Medulla oblongata (tissue), 1 donor: ENCODE data around the gene NDUFB10.
"Not testable (repeated sequence)": the region's sequence is repeated elsewhere in the genome, so short reads cannot be mapped to it uniquely, and the experiment has no call there.

Source experiments
- DNase-seq: peaks from one replicate; pipeline ENCODE4 v3.0.0-alpha.2; 2015; ENCODE audit errors: extremely low spot score

NDUFB10 gene

DNA sequence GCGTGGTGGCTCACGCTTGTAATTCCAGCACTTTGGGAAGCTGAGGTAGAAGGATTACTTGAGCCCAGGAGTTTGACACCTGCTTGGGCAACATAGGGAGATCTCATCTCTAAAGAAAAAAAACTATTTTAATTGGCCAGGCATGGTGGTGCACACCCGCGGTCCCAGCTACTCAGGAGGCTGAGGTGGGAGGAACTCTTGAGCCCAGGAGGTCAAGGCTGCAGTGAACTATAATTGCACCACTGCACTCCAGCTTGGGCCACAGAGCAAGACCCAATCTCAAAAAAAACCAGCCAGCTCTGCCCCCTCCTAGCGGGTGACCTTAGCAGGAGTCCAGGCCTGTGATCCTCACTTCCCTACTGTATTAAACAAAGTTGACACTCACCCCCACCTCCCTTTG is 35.2 kb upstream of the NDUFB10 start:
- no peak for DNase-seq

DNA sequence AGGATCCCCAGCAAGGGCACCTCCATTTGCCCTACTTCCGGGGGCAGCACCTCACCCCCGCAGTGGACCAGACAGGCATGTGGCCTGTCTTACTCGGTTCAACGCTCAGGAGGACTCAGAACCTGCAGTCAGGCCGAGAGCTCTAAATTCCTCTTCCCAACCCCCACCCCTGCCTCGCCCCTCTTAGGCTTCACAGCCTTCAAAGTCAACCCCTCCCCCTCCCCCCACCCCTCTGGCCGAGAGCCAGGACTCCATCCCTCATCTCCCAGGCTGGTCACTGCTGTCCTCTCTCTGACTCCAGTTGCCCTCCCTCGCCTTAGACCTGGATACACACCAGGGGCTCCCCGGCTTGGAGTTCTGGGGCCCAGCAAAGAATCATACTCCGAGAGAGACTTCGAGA is 33.1 kb upstream of the NDUFB10 start:
- no peak for DNase-seq

DNA sequence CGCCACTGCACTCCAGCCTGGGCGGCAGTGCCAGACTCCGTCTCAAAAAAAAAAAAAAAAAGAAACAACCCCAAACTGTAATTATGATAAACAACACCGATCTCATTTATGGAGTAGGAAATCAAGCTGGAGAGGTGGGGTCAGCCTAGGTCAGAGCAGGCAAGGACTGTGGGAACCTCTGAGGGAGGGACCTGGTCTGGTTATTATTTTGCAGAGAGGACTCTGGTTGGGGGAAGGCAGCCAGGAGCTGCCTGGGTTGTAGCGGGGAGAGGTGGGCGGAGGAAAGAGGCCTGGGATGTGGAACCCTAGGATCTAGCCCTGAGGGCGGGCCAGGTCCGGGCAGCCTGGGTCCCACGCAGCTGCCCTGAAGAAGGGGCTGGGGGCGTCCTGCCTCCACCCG is 30.2 kb upstream of the NDUFB10 start:
- no peak for DNase-seq

DNA sequence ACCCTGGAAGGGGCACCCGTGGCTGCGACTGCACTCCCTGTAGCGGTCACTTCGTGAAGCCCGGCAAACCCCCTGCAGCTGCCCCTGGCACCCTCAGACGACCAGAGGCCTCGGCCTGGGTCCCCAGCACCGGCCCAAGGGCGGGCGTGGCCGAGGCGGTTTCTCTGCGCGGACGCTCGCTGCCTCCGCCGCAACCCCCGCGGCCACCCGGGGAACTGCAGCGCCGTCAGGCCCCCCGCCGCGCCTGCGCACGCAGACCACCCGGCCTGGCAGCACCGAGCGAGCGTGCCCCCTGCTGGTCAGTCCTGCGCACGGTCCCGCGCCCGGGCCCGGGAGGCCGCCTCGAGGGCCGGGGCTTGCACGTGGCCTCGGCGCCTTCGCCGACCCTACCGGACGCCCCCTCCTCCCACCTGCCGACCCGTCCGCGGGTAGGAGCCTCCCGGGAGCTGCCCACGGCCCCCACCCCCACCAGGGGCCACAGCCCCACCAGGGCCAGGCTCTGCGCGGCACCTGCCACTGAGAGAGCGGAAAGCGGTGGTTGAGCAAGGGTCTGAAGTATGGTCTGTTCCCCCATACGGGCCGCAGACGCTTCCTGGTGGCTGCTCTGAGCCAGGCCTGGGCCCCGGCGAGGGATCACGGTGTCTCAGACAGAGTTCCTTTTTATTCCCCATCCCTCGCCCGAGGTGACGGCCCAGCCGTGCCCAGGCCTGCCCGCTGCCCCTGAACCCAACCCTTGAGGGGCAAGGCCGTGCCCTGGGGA is 29.6 kb upstream of the NDUFB10 start:
- peak; percentile 86 for DNase-seq

DNA sequence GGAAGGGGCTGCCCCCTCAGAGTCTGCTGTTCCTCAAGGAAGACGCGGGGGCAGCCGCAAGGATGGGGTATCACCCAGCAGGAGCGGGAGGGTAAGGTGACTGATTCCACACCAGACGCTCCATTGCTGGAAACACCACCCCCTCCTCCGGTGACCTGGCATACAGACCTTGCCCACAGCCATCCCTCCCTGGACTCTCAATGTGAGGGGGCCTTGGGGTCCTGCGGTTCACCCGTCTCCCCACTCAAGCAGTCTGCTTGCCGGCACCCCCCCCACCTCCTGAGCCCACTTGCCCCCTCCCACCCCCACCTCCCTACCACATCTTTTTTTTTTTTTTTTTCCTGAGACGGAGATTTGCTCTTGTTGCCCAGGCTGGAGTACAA is 29.0 kb upstream of the NDUFB10 start:
- no peak for DNase-seq

DNA sequence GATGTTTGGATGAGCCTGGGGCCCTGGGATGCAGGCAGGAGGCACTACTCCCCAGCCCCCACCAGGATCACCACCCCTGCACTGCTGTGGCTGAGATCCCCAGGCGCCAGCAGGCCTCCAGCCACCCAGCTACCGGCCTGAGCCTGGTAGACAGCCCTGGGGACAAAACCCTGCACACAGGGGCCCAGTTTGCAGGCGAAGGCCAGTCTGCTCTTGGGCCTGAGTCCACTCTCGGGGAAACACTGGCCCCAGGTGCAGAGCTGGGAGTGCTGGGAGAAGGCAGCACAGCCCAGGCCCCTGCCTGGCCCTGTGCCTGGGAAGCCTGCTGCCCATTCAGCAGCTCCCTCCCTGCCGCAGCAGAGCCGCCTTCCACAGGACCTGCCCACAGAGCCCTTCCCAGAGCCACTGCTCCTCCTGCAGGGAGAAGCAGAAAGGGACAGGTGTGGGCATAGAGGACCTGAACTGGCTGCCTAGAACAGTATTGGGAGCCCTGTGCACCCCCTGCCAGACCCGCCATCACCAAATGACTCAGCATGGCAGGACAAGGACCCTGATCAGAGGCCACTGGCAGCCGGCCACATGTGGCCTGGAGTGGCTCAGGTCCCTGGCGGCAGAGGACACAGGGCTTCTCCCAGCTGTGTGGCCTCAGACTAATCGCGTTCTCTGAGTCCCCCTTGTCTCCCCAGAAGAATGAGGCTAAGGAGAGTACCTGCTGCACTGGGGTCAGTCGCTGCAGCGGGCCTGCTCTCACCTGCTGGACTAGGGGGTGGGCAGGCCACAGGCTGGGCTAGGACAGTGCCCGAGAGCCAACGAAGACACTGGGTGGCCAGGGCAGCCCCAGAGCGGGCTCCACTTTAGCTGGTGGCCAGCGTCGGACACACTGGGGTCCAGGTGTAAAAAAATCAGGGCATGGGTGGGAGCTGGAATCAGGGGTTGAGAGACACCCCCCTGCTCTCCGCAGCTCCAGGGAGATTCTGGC is 27.0 kb upstream of the NDUFB10 start:
- DNase-seq = no peak

DNA sequence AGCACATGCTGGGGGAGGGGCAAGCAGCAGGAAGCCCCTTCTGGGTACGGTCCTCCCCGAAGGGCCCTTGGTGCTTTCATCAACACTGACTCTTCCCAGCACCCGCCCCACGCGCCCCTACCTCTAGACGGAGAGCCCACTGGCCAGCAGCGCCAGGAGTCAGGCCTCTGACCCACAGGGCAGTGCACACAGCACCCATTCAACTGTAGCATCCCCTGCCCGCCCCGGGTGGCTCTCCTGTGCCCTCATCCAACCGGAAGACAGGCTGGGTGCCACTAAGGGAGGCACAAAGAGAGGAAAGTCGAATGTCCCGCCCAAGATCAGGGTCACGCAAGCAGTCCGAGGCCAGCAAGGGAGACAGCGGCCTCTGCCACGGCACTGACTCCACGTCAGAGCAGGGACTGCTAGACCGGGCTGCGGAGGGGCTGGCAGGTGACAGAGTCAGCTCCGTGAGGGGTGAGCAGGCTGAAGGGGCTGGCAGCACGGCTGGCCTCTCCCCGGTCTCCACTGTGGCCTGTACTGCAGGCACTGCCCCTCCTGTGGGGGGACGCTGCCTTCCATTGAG is 26.2 kb upstream of the NDUFB10 start:
- DNase-seq = no peak

DNA sequence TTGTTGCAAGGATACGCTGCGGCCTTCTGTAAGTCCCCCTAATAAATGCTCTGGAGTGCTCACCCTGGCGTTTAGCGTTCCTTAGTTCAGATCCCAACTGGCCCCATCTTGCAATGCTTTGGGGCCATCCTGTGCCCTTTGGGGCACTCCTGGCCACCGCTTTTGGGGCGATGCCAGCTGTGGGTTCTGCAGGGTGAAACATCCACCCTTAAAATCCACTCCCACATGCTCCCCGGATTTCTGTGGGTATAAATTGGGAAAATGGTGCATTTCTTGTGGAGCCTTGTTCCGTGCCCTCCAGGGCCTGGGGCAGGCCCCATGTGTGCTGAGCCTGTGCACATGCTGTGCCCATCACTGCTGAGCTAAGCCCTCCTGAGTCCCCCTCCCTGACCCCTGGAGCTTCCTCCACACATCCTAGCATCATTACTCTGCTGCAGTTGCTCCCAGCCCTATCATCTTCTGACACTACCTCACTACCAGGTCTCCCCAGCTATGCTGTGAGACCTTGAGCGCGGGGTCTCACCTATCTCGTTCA is 22.3 kb upstream of the NDUFB10 start:
- no peak for DNase-seq

DNA sequence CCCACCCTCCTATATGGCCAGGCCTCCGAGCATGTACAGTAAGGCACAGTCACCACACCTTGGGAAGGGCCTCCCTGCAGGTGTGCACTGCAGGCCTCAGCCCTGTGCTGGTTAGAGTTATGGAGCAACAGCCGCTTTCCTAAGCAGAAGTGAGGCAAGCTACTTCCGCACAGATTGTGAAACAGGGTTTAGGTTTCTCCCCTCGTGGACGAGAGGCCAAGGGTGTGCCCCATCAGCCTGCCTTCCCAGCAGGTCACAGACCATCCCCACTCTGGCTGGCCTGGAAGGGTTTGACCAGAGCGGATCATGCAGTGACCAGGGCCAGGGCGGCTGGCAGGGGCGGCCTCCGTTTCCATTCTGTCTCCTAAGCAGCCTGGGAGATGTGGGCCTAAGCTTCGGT is 21.0 kb upstream of the NDUFB10 start:
- DNase-seq = peak; percentile 19

DNA sequence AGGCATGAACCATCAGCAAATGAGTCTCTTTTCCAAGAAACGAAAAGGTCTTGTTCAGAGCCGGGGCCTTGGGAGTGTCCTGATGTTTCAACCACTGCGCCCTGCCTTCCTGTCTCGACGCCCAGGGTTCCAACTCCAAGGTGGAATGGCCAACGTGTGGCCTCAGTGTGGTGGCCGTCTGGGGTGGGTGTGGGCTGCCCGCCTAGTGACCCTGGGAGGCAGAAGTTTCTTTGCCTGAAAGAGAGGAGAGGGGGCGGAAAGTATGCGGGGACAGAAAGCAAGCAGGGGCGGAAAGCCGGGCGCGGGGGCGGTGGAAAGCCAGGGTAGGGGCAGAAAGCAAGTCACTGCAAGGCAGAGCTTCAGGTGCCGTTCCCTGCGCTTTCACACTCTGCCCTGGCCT is 20.4 kb upstream of the NDUFB10 start:
- no peak for DNase-seq

DNA sequence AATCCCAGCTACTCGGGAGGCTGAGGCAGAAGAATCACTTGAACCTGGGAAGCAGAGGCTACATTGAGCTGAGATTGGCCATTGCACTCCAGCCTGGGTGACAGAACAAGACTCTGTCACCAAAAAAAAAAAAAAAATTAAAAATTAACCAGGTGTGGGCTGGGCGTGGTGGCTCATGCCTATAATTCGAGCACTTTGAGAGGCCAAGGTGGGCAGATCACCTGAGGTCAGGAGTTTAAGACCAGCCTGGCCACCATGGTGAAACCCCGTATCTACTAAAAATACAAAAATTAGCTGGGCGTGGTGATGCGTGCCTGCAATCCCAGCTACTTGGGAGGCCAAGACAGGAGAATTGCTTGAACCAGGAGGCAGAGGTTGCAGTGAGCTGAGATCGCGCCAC is 19.5 kb upstream of the NDUFB10 start:
- DNase-seq = not testable (repeated sequence)

DNA sequence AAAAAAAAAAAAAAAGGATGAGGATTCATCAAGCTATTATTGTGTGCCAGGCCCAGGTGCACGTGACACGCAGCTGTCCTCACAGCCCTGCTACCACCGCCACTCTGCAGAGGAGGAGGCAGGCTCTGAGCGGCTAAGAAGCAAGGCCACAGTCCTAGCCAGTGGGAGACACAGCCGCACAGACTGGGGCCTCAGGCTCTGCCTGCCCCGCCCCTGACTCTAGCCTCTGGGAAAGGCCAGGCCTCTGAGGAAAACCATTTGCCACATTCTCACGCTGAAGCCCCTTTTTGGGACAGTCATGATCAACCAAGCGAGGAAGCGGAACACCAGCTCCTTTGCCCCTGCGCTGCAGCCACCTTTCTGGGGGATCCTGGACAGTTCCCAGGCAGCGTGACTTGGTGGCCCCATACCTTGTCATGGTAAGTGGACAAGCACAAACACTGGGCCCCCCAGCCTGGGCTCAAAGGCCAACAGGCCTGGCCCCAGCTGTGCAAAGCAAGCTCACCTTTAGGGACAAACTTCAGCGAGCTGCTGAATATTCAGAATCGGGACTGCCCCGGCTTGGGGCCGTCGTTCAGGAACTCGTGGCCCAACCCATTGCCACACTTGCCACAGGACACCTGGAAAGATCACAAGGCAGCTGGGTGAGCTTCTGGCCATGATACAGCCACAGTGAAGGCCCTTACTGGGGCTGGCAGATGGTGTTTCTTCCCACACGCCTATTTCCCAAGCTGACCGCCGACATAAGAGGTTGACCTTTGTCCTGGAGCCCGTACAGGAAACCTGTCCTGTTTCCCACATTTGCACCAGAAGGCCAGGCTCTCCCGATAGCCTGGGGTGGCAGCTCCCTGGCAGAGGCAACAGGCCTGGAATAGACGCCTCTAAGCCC is 18.8 kb upstream of the NDUFB10 start:
- no peak for DNase-seq

DNA sequence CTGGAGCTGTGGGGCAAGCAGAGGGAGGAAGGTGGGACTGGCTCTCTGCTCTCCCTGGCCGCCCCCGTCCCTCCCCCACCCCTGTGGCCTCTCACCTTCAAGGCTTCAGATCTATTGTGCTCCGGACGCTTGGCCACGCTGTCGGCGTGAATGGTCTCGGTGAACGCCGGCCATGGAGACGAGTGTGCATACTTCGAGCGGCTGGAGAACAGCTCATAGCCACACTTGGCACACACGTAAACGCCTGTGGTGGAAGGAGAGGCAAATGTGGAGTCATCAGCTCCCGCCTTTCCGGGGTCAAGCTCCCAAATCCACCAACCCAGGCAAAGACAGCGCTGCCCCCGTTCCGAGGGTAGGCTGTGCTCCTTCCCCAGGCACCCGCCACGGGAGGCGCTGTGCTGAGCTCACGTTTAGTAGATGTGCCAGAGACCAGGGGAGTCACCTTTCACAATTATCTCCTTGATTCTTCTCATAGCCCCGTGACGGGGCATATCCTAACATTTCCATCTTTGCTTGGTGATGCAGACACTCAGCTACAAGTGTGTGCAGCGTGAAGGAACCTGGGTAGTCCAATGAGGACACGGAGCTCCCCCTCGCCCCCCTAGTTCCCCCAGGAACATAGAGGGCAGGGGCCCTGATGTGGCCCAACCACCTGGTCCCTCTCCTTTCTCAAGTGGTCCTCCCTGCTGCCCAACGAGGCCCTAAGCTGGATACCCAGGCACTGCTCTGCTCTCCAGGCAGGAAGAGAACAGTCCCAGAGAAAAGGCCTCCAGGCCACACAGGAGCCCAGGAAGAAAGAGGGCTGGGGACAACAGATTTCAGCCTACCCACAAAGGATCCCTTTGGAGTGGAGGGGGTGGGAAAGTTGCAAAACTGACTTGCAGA is 17.9 kb upstream of the NDUFB10 start:
- DNase-seq = no peak

DNA sequence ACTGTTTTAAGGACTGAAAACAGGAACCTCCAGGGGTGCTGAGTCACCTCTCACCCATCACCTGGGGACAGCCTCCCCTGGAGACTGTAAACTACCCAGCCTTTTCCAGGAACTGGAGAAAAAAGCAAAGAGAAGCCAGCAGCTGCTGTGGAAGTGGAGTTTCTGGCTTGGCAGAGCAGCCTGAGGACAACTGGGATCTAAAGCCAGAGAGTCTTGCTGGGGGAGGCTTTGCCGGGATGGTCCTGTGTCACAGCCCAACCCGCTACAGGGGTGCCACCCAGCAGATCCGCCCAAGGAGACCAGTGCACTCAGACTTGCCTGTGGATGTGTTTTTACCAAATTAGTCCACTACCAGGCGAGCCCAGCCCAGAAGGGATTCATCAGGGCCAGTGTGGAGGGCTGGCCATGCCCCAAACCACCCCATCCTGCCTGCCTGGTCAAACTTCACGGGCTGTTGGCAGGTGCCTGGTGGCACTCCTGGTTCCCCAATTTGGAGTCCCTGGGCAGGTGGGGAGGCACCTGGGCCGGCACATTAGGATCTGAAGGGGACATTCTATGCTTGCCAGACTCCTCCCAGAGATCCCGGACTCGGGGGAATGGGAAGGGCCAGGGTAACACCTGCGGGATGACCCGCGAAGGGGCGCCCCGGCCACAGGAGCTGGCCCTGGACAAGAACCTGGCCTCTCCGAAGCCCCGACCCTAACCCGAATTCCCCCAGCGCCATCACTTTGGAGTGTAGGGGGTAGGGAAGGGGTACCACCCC is 17.1 kb upstream of the NDUFB10 start:
- no peak for DNase-seq

DNA sequence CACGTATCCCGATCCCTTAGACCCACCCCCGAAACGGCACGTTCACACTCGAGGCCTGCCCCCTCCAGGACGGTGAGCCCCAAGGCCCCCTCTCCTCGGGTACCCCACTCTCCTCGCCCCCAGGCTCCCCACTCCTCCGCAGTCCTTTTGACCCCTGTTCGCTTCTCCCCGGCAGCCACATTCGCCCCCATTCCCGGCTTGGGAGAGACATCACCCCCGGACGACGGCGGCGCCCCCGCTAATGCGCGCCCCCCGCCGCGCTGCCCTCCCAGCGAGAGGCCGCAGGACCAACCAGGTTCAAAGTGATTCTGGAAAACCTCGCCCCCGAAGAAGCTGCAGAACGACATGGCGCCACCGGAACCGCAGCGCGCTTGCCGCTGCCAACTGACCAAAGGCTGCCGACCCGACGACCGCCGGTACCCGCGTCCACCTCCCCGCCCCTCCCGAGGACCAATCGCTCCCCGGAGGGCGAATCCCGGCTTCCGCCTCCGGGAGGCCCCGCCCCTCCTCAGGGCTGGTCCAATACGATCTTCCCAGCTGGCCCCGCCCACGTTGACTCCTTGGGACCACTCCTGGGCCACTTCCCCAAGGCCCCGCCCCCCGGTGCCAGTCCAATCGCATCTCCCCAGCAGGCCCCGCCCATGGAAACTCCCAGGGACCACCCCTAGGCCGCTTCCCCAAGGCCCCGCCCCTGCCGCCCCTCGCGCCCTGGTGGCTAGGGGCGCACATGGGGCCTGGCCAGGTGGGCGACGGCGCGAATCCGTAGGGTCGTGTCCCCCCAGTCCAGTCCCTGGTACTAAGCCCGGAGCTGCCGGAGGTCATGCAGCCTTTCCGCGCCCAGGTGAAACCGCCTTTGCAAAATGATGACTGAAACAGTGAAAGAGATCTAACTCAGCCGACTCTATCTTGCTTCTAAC is 16.3 kb upstream of the NDUFB10 start, which contains the start of gene MSRB1:
TSS of gene MSRB1 (minus strand) at position 390 of the 917 bp plus-strand sequence. CDS start at position 347, 43 bp downstream.
- DNase-seq = peak; percentile 100

DNA sequence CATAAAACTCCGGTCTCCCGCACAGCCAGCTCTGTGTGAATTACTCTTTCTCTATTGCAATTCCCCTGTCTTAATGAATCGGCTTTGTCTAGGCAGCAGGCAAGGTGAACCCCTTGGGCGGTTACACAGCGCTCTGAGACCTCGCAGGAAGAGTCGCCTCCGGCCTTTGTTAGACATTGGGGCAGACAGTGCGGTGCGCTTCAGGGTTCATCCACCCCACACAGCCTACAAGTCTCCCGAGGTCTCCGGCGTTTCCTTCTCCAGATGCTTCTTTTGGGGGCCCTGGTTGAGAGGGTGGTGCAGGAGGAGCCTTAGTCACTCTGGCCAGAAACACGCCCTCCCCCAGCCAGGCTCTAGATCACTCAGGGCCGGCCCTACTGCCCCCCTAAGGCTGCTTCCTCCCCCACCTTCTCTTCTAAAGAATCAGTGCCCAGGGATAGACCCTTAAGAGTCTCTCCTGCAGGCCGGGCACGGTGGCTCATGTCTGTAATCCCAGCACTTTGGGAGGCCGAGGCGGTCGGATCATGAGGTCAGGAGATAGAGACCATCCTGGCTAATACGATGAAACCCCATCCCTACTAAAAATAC is 14.6 kb upstream of the NDUFB10 start:
- no peak for DNase-seq

DNA sequence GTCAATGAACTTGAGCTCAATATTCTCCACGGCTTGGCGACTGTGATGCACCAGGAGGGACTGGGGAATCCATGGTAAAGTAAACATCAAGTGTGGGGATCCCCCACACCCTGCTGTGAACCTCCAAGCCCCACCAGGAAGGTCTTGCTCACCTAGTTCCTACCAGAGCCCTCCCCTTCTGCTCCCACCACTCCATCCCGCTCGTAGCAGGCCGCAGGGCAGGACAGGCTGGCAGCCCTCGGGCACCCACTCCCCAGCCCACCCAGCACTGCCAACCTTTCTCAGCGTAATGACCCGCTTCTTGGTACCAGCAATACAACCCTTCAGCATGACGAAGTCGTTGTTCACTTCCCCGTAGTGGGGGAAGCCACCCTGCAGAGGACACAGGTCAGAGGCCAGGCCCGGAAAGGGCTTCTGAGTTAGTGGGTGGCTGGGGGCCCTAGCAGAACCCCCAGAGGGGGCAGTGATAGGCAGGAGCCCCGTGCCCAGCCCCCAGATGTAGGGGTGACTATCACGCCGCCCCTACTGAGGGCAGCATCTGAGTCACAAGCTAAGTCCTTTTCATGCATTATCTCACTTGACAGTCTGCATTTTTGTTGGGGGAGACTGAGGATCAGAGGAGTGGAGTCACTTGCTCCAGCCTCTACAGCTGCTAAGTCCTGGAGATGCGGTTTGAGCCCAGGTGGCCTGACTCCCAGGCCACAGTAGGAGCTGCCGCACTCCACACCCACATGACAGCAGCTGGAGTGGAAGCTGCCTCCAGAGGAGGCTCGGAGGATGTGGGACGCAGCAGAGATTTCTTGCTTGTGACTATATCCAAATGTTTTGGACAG is 13.6 kb upstream of the NDUFB10 start:
- no peak for DNase-seq
